Liver (tissue), 9 donors: Measurements from ENCODE around the gene NF2. TPM values are rescaled to one million over a fixed set of nuclear protein-coding genes. Genes with fewer than 3 reads are reported as not detected.

Experiments used
- DNase-seq: peaks from one replicate; pipeline ENCODE4 v3.0.0-alpha.2; 2017; ENCODE audit warnings: low spot score
- H3K27ac ChIP-seq, 2 donors: one replicate each; pipeline ENCODE4 v1.7.0; 2013; ENCODE audit warnings: inconsistent platforms in 2 of 2, low read length in 2 of 2, control low read depth in 1 of 2, low read depth in 1 of 2, mild to moderate bottlenecking in 1 of 2
- H3K27me3 ChIP-seq, 4 donors: one replicate each; pipeline versions ENCODE4 v1.6.1 to v1.7.0; 2013; ENCODE audit warnings: low read length in 3 of 4, inconsistent platforms in 1 of 4, mild to moderate bottlenecking in 1 of 4, moderate library complexity in 1 of 4; ENCODE audit not compliant: control insufficient read depth in 4 of 4, insufficient read depth in 4 of 4
- H3K36me3 ChIP-seq, 4 donors: one replicate each; pipeline versions ENCODE4 v1.6.1 to v1.7.0; 2013; ENCODE audit warnings: low read length in 3 of 4, mild to moderate bottlenecking in 3 of 4, low read depth in 1 of 4, moderate library complexity in 1 of 4; ENCODE audit not compliant: control insufficient read depth in 4 of 4, insufficient read depth in 3 of 4
- H3K4me1 ChIP-seq, 4 donors: one replicate each; pipeline versions ENCODE4 v1.6.1 to v1.7.0; 2013; ENCODE audit warnings: low read length in 3 of 4, mild to moderate bottlenecking in 3 of 4, moderate library complexity in 1 of 4; ENCODE audit not compliant: control insufficient read depth in 4 of 4, insufficient read depth in 4 of 4
- H3K4me3 ChIP-seq, 3 donors: one replicate each; pipeline versions ENCODE4 v1.6.1 to v1.7.0; 2013; ENCODE audit warnings: low read length in 3 of 3, control low read depth in 1 of 3, low read depth in 1 of 3, mild to moderate bottlenecking in 1 of 3
- H3K9ac ChIP-seq, 2 donors: one replicate each; pipeline ENCODE4 v1.7.0; 2013; ENCODE audit warnings: low read length in 2 of 2, mild to moderate bottlenecking in 2 of 2, moderate library complexity in 2 of 2, control low read depth in 1 of 2, low read depth in 1 of 2
- H3K9me3 ChIP-seq, 4 donors: one replicate each; pipeline versions ENCODE4 v1.6.1 to v1.7.0; 2013; ENCODE audit warnings: low read length in 3 of 4; ENCODE audit not compliant: control insufficient read depth in 4 of 4
- EGR1 ChIP-seq, 2 donors: IDR thresholded peaks; 2 replicates each; pipeline ENCODE4 v1.6.1; 2016 to 2018; ENCODE audit warnings: antibody characterized with exemption in 2 of 2, low read depth in 2 of 2
- GABPA ChIP-seq, 2 donors: IDR thresholded peaks in 1 of 2; conservative IDR thresholded peaks in 1 of 2; 2 replicates each; pipeline ENCODE4 v1.6.1; 2016; ENCODE audit warnings: antibody characterized with exemption in 2 of 2, mild to moderate bottlenecking in 1 of 2, moderate library complexity in 1 of 2
- HNF4A ChIP-seq, 2 donors: conservative IDR thresholded peaks; 2 replicates each; pipeline ENCODE4 v1.6.1; 2016; ENCODE audit warnings: antibody characterized with exemption in 2 of 2, mild to moderate bottlenecking in 2 of 2
- HNF4G ChIP-seq: IDR thresholded peaks from 2 replicates; pipeline ENCODE4 v1.6.1; 2016; ENCODE audit warnings: antibody characterized with exemption
- JUND ChIP-seq, 2 donors: IDR thresholded peaks; 2 replicates each; pipeline ENCODE4 v1.6.1; 2016; ENCODE audit warnings: antibody characterized with exemption in 2 of 2
- NR2F2 ChIP-seq: IDR thresholded peaks from 2 replicates; pipeline ENCODE4 v1.6.1; 2016; ENCODE audit warnings: antibody characterized with exemption
- RAD21 ChIP-seq, 2 donors: IDR thresholded peaks; 2 replicates each; pipeline ENCODE4 v1.6.1; 2016; ENCODE audit warnings: antibody characterized with exemption in 2 of 2, mild to moderate bottlenecking in 2 of 2
- RXRA ChIP-seq, 2 donors: IDR thresholded peaks; 2 replicates each; pipeline ENCODE4 v1.6.1; 2017 to 2018; ENCODE audit warnings: antibody characterized with exemption in 2 of 2, mild to moderate bottlenecking in 1 of 2
- SP1 ChIP-seq: IDR thresholded peaks from 2 replicates; pipeline ENCODE4 v1.6.1; 2018; ENCODE audit warnings: antibody characterized with exemption, mild to moderate bottlenecking
- YY1 ChIP-seq: IDR thresholded peaks from 2 replicates; pipeline ENCODE4 v1.6.1; 2016; ENCODE audit warnings: antibody characterized with exemption, mild to moderate bottlenecking
- WGBS: extraction: QIAGEN DNeasy Blood & Tissue Kit; methylation state at CpG from one replicate; pipeline ENCODE4 v1.1.7; 2013; 5-methylcytosine and 5-hydroxymethylcytosine counted together
- polyA plus RNA-seq, 2 donors: library from polyadenylated mRNA; stranded (reverse) in 1 of 2; unstranded in 1 of 2; fragments of 200-250 nt in 1 of 2; fragments of >200 nt in 1 of 2; fragmentation: Nextera tagmentation in 1 of 2; extraction: Ambion mirVana in 1 of 2; gene quantifications; one replicate each; pipeline versions ENCODE4 v1.2.1 to v1.2.3, GENCODE V29; 2013 to 2015
- total RNA-seq, 2 donors: library from RNA; depleted of rRNA; stranded (reverse); fragments of >200 nt; gene quantifications; one replicate each; pipeline ENCODE4 v1.2.3, GENCODE V29; 2014
- TF ChIP-seq, protein P1 (sequence below): IDR thresholded peaks from 2 replicates; pipeline ENCODE4 v1.6.1; 2016; ENCODE audit warnings: antibody characterized with exemption, mild to moderate bottlenecking
- TF ChIP-seq, protein P2 (sequence below): IDR thresholded peaks from 2 replicates; pipeline ENCODE4 v1.6.1; 2016; ENCODE audit warnings: antibody characterized with exemption
- TF ChIP-seq, protein P3 (sequence below): IDR thresholded peaks from 2 replicates; pipeline ENCODE4 v1.6.1; 2016; ENCODE audit warnings: antibody characterized with exemption
- TF ChIP-seq, protein P4 (sequence below): fragments of 150-350 bp; IDR thresholded peaks from 2 replicates; pipeline ENCODE4 v1.5.1; 2017; ENCODE audit warnings: improper control_type of control experiment, low read depth, low read length; ENCODE audit not compliant: missing input control
- donor health status: healthy.
- donor health status: healthy.
- donor health status: healthy.
- donor health status: healthy.
- donor health status: healthy.

NF2 gene
- total and polyA plus RNA-seq, 4 donors: 6.2 to 25.2 (median 11.2) TPM

DNA sequence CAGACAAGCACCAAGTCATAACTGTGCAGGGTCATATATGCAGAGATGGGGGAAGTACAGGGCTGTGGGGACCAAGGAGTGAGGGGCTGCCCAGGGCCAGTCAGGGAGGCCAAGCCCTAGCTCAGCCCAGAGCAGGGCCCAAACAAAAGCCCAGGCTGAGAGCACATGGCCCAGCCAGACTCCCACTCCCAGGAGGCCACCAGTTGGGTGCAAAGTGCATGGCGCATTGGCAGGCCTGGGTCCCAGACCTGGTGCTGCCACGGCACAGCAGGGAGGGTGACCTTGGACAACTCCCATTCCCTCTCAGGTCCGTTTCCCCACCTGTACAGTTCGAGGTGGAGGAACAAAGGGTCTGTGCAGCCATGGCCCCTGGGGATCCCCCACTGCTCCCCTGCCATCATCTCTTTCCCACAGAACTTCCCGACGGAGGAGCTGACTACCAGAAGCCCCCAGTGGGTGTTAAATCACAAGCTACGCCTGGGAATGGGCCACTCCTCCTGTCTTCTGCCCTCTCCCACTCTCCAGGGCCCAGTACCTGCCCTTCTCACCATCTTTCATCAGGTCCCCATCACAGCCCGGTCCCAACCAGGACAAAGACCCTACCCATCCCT is 23.1 kb upstream of the NF2 start:
- Histone ChIP-seq H3K36me3 (no peaks in the 10 kb centered on the region), H3K27me3 (no peaks in the 10 kb centered on the region), H3K9ac (peak overlapping the region in 1 of 2 donors; percentile 90), H3K4me3 (peak overlapping the region; percentile 52 to 98 (median 89)), H3K27ac (peak overlapping the region; percentile 87), H3K9me3 (no peaks in the 10 kb centered on the region), H3K4me1 (peaks cover 8 to 23% (median 18%) of the 10 kb centered on the region in 4 donors)
- TF ChIP-seq, protein P1, sequence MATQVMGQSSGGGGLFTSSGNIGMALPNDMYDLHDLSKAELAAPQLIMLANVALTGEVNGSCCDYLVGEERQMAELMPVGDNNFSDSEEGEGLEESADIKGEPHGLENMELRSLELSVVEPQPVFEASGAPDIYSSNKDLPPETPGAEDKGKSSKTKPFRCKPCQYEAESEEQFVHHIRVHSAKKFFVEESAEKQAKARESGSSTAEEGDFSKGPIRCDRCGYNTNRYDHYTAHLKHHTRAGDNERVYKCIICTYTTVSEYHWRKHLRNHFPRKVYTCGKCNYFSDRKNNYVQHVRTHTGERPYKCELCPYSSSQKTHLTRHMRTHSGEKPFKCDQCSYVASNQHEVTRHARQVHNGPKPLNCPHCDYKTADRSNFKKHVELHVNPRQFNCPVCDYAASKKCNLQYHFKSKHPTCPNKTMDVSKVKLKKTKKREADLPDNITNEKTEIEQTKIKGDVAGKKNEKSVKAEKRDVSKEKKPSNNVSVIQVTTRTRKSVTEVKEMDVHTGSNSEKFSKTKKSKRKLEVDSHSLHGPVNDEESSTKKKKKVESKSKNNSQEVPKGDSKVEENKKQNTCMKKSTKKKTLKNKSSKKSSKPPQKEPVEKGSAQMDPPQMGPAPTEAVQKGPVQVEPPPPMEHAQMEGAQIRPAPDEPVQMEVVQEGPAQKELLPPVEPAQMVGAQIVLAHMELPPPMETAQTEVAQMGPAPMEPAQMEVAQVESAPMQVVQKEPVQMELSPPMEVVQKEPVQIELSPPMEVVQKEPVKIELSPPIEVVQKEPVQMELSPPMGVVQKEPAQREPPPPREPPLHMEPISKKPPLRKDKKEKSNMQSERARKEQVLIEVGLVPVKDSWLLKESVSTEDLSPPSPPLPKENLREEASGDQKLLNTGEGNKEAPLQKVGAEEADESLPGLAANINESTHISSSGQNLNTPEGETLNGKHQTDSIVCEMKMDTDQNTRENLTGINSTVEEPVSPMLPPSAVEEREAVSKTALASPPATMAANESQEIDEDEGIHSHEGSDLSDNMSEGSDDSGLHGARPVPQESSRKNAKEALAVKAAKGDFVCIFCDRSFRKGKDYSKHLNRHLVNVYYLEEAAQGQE: no peak
- TF ChIP-seq, protein P2, sequence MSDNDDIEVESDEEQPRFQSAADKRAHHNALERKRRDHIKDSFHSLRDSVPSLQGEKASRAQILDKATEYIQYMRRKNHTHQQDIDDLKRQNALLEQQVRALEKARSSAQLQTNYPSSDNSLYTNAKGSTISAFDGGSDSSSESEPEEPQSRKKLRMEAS: peak; percentile 96
- TF ChIP-seq, protein P3, sequence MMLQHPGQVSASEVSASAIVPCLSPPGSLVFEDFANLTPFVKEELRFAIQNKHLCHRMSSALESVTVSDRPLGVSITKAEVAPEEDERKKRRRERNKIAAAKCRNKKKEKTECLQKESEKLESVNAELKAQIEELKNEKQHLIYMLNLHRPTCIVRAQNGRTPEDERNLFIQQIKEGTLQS: no peak
- TF ChIP-seq RXRA (IDR thresholded peaks at IDR 0.05) (peak; percentile 63 to 77), GABPA (IDR thresholded peaks at IDR 0.05 in 1 of 2, conservative IDR thresholded peaks at IDR 0.05 in 1 of 2) (no peak), HNF4G (peak; percentile 80), SP1 (peak; percentile 94), HNF4A (conservative IDR thresholded peaks at IDR 0.05) (peak; percentile 90 to 91), JUND (IDR thresholded peaks at IDR 0.05) (no peak), YY1 (peak; percentile 83), EGR1 (IDR thresholded peaks at IDR 0.05; ENCODE audit: low read depth in 2 of 2) (no peak)
- peak; percentile 61 for DNase-seq
- WGBS: 14% methylated on average over 8 of the region's 8 CpGs

DNA sequence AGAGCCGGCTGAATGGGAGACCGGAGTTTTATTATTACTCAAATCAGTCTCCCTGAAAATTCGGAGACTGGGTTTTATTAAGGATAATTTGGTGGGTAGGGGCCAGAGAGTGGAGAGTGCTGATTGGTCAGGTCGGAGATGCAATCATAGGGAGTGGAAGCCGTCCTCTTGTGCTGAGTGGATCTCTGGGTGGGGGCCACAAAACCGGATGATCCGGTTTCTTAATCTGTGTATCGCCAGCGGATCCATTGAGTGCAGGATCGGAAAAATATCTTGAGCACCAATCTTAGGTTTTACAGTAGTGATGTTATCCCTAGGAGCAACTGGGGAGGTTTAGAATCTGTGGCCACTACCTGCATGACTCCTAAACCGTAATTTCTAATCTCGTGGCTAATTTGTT is 21.6 kb upstream of the NF2 start:
- Histone ChIP-seq H3K9me3 (no peaks in the 10 kb centered on the region), H3K4me3 (no peak overlapping the region), H3K27me3 (no peaks in the 10 kb centered on the region), H3K36me3 (no peaks in the 10 kb centered on the region), H3K27ac (no peak overlapping the region), H3K9ac (no peak overlapping the region), H3K4me1 (peaks cover 3 to 18% (median 13%) of the 10 kb centered on the region in 4 donors)
- 86% methylated on average over 12 of the region's 12 CpGs for WGBS
- TF ChIP-seq JUND (IDR thresholded peaks at IDR 0.05) (no peak), NR2F2 (no peak), RXRA (IDR thresholded peaks at IDR 0.05) (no peak), SP1 (no peak), RAD21 (IDR thresholded peaks at IDR 0.05) (no peak), HNF4A (conservative IDR thresholded peaks at IDR 0.05) (no peak), HNF4G (no peak)
- TF ChIP-seq, protein P4, sequence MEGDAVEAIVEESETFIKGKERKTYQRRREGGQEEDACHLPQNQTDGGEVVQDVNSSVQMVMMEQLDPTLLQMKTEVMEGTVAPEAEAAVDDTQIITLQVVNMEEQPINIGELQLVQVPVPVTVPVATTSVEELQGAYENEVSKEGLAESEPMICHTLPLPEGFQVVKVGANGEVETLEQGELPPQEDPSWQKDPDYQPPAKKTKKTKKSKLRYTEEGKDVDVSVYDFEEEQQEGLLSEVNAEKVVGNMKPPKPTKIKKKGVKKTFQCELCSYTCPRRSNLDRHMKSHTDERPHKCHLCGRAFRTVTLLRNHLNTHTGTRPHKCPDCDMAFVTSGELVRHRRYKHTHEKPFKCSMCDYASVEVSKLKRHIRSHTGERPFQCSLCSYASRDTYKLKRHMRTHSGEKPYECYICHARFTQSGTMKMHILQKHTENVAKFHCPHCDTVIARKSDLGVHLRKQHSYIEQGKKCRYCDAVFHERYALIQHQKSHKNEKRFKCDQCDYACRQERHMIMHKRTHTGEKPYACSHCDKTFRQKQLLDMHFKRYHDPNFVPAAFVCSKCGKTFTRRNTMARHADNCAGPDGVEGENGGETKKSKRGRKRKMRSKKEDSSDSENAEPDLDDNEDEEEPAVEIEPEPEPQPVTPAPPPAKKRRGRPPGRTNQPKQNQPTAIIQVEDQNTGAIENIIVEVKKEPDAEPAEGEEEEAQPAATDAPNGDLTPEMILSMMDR: no peak
- TF ChIP-seq, protein P3: no peak
- no peak for DNase-seq
